Measurements from ENCODE around the gene PRLH.

DNA sequence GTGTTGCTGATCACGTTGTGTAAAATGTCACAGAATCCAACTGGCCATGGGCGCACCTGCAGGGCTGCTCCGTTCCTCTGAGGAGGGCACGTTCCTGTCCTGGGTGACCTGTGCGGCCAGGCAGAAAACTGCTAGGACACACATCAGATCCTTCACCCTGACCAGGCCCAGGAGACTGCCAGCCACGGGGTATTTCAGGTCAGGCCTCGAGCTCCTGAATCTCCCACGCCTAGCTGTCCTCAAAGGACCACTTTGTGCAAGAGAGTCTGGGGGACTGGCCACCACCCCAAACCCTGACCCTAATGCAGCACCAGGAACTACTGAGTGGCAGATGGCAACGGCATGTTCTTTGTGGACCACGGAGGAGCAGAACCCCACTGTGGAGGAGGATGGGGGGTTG is 11.1 kb downstream of the PRLH start:
- TF ChIP-seq, protein P1, sequence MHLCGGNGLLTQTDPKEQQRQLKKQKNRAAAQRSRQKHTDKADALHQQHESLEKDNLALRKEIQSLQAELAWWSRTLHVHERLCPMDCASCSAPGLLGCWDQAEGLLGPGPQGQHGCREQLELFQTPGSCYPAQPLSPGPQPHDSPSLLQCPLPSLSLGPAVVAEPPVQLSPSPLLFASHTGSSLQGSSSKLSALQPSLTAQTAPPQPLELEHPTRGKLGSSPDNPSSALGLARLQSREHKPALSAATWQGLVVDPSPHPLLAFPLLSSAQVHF (CRISPR knock-in tag; IDR thresholded peaks at IDR 0.05) = no peak
- TF ChIP-seq EZH2 (conservative IDR thresholded peaks at IDR 0.05; ENCODE audit: low read depth, low read length) (no peak), POLR2AphosphoS5 (IDR thresholded peaks at IDR 0.05; ENCODE audit: low read depth, low read length) (no peak), ZNF280B (CRISPR knock-in tag; IDR thresholded peaks at IDR 0.05; ENCODE audit: borderline replicate concordance) (no peak), CEBPB (IDR thresholded peaks at IDR 0.05; ENCODE audit: borderline replicate concordance, low read depth, low read length) (no peak), NFATC3 (CRISPR knock-in tag; IDR thresholded peaks at IDR 0.05) (no peak), ZNF44 (CRISPR knock-in tag; IDR thresholded peaks at IDR 0.05) (no peak)
